ENCODE data around the gene GVQW3.

DNA sequence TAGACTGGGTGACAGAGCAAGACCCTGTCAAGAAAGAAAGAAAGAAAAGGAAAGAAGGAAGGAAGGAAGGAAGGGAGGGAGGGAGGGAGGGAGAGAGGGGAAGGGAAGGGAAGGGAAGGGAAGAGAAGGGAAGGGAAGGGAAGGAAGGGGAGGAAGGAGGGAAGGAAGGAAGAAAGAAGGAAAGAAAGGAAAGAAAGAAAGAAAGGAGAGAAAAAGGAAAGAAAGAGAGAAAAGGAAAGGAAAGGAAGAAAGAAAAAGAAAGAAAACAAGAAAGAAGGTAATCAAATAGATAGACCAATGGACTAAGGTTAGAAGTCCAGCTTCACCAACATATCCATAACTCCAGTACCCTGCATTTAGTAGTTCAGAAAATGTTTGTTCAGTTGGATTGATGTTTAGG is 45.5 kb downstream of the GVQW3 start:
- TF ChIP-seq, protein P1, sequence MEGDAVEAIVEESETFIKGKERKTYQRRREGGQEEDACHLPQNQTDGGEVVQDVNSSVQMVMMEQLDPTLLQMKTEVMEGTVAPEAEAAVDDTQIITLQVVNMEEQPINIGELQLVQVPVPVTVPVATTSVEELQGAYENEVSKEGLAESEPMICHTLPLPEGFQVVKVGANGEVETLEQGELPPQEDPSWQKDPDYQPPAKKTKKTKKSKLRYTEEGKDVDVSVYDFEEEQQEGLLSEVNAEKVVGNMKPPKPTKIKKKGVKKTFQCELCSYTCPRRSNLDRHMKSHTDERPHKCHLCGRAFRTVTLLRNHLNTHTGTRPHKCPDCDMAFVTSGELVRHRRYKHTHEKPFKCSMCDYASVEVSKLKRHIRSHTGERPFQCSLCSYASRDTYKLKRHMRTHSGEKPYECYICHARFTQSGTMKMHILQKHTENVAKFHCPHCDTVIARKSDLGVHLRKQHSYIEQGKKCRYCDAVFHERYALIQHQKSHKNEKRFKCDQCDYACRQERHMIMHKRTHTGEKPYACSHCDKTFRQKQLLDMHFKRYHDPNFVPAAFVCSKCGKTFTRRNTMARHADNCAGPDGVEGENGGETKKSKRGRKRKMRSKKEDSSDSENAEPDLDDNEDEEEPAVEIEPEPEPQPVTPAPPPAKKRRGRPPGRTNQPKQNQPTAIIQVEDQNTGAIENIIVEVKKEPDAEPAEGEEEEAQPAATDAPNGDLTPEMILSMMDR (IDR thresholded peaks at IDR 0.05): no peak
- TF ChIP-seq POLR2A (IDR thresholded peaks at IDR 0.05): no peak
